Ishikawa (cell line): ENCODE data around the gene SPTBN5.

Experiments used
- CEBPB ChIP-seq: IDR thresholded peaks from 2 replicates; pipeline ENCODE4 v1.6.1; 2012
- CREB1 ChIP-seq: IDR thresholded peaks from 2 replicates; pipeline ENCODE4 v1.6.1; 2012; ENCODE audit warnings: low read depth
- EGR1 ChIP-seq: IDR thresholded peaks from 2 replicates; pipeline ENCODE4 v1.6.1; 2012
- EP300 ChIP-seq: IDR thresholded peaks from 2 replicates; pipeline ENCODE4 v1.6.1; 2012; ENCODE audit warnings: borderline replicate concordance
- NFIC ChIP-seq: IDR thresholded peaks from 2 replicates; pipeline ENCODE4 v1.6.1; 2012
- REST ChIP-seq: IDR thresholded peaks from 2 replicates; pipeline ENCODE4 v1.6.1; 2012; ENCODE audit warnings: low read depth, mild to moderate bottlenecking
- TAF1 ChIP-seq: IDR thresholded peaks from 2 replicates; pipeline ENCODE4 v1.6.1; 2012; ENCODE audit warnings: low read depth, mild to moderate bottlenecking
- TCF12 ChIP-seq: IDR thresholded peaks from 2 replicates; pipeline ENCODE4 v1.6.1; 2012; ENCODE audit warnings: low read depth
- YY1 ChIP-seq: IDR thresholded peaks from 2 replicates; pipeline ENCODE4 v1.6.1; 2012; ENCODE audit warnings: low read depth
- TF ChIP-seq, protein P1 (sequence below): IDR thresholded peaks from 2 replicates; pipeline ENCODE4 v1.6.1; 2012
- TF ChIP-seq, protein P2 (sequence below): IDR thresholded peaks from 2 replicates; pipeline ENCODE4 v1.6.1; 2012

GRCh38 chr15:41935566-41936020 lies 41.7 kb upstream of the SPTBN5 start:
- TF ChIP-seq YY1 (no peak), TAF1 (no peak), NFIC (no peak), CREB1 (no peak), EP300 (no peak), CEBPB (no peak), TCF12 (no peak), REST (no peak), EGR1 (no peak)
- TF ChIP-seq, protein P1, sequence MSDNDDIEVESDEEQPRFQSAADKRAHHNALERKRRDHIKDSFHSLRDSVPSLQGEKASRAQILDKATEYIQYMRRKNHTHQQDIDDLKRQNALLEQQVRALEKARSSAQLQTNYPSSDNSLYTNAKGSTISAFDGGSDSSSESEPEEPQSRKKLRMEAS = no peak
- TF ChIP-seq, protein P2, sequence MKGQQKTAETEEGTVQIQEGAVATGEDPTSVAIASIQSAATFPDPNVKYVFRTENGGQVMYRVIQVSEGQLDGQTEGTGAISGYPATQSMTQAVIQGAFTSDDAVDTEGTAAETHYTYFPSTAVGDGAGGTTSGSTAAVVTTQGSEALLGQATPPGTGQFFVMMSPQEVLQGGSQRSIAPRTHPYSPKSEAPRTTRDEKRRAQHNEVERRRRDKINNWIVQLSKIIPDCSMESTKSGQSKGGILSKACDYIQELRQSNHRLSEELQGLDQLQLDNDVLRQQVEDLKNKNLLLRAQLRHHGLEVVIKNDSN = no peak
